ENCODE measurements around the gene SARS2. TPM values are rescaled to one million over a fixed set of nuclear protein-coding genes. Genes with fewer than 3 reads are reported as not detected.

SARS2 gene
- total RNA-seq (10 to 100 TPM; 20.2 to 41.4 (median 35.1) TPM), polyA plus RNA-seq (100 to 1,000 TPM in 2 of 3 donors, 1 to 10 TPM in 1; 9.1 to 116 (median 108) TPM)
- long read RNA-seq, donor 1, partial matches to known transcripts: 0 of 1 reads
- long read RNA-seq, donor 1, other reads (novel, unspliced or antisense): 0 of 1 reads
- long read RNA-seq, donor 2, partial matches to known transcripts: 0 of 2 reads
- long read RNA-seq, donor 2, other reads (novel, unspliced or antisense): 0 of 2 reads
- long read RNA-seq, donor 3, partial matches to known transcripts: 0 of 1 reads
- long read RNA-seq, donor 3, other reads (novel, unspliced or antisense): 0 of 1 reads
- long read RNA-seq, donor 4, transcript SARS2-201 (16 exons, 2,057 nt): major isoform, 30 of 35 reads
- long read RNA-seq, donor 4, partial matches to known transcripts: 0 of 35 reads
- long read RNA-seq, donor 4, other reads (novel, unspliced or antisense): 4 of 35 reads
- long read RNA-seq, donor 5, transcript SARS2-201 (16 exons, 2,057 nt): major isoform, 71 of 86 reads
- long read RNA-seq, donor 5, partial matches to known transcripts: 1 of 86 reads
- long read RNA-seq, donor 5, other reads (novel, unspliced or antisense): 12 of 86 reads
- long read RNA-seq, donor 6, transcript SARS2-201 (16 exons, 2,057 nt): major isoform, 16 of 22 reads
- long read RNA-seq, donor 6, partial matches to known transcripts: 3 of 22 reads
- long read RNA-seq, donor 6, other reads (novel, unspliced or antisense): 3 of 22 reads
- long read RNA-seq, donor 7: 0 reads
- long read RNA-seq, donor 8, partial matches to known transcripts: 0 of 4 reads
- long read RNA-seq, donor 8, other reads (novel, unspliced or antisense): 0 of 4 reads
- long read RNA-seq, donor 9, partial matches to known transcripts: 0 of 2 reads
- long read RNA-seq, donor 9, other reads (novel, unspliced or antisense): 0 of 2 reads
- long read RNA-seq, donor 10, partial matches to known transcripts: 0 of 4 reads
- long read RNA-seq, donor 10, other reads (novel, unspliced or antisense): 0 of 4 reads

- no peaks in the 10 kb centered on the region for H3K27me3 ChIP-seq
- H3K9me3 ChIP-seq (replicated peaks in 1 of 3): no peaks in the 10 kb centered on the region
- H3K27ac ChIP-seq: peak within 1 kb of the TSS in 4 of 5 donors; percentile 74 to 91 (median 80)
- peak; percentile 90 to 97 (median 94) for DNase-seq
- TF ChIP-seq, protein P1, sequence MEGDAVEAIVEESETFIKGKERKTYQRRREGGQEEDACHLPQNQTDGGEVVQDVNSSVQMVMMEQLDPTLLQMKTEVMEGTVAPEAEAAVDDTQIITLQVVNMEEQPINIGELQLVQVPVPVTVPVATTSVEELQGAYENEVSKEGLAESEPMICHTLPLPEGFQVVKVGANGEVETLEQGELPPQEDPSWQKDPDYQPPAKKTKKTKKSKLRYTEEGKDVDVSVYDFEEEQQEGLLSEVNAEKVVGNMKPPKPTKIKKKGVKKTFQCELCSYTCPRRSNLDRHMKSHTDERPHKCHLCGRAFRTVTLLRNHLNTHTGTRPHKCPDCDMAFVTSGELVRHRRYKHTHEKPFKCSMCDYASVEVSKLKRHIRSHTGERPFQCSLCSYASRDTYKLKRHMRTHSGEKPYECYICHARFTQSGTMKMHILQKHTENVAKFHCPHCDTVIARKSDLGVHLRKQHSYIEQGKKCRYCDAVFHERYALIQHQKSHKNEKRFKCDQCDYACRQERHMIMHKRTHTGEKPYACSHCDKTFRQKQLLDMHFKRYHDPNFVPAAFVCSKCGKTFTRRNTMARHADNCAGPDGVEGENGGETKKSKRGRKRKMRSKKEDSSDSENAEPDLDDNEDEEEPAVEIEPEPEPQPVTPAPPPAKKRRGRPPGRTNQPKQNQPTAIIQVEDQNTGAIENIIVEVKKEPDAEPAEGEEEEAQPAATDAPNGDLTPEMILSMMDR (IDR thresholded peaks at IDR 0.05): peak; percentile 96 to 99 (median 98)
- peak; percentile 12 to 58 for TF ChIP-seq POLR2A (IDR thresholded peaks at IDR 0.05)
- intact Hi-C loops (cut with DNase I): loop anchor here in 1 of 2 donors (10.0 kb wide), 1 partner anchor 185 kb away; the partner anchor contains the start of gene CAPN12
- H3K36me3 ChIP-seq (replicated peaks in 1 of 2): peaks cover 0 to 22% of the 10 kb centered on the region in 2 donors
- 2 to 8% (median 3%) methylated on average over 16 to 49 of the region's 49 CpGs for WGBS, 4 donors
- H3K4me3 ChIP-seq: peak within 1 kb of the TSS; percentile 31 to 77 (median 56)
- peaks cover 8 to 27% of the 10 kb centered on the region in 2 donors for H3K4me1 ChIP-seq (replicated peaks in 1 of 2)
Measured at GRCh38 chr19:38929929-38930775, at the start of gene SARS2. Gene SARS2, minus strand, starts transcription at chr19:38930763. Its CDS starts 27 bp downstream, at chr19:38930736.

DNA sequence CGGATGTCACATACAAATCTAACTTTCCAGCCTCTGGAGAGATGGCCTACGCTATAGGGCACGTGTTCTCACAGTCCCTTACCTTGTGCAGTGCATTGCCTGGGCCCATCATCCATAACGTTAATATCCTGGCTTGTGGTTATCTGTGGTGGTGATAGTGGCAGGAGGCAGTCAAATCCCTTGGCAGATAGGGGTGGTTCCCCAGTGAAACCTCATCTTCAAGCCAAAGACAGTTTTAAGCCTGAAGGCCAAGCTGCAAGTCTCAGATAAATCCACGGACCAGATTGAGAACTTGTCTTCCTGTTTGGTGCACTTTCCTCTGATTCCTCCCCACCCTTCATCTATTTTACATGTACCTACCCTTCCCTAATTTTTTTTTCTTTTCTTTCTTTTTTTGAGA is 49.2 kb upstream of the SARS2 start:
- TF ChIP-seq, protein P1 (IDR thresholded peaks at IDR 0.05): no peak
- no peak for TF ChIP-seq POLR2A (IDR thresholded peaks at IDR 0.05)
- DNase-seq: no peak
- no peaks in the 10 kb centered on the region for H3K9me3 ChIP-seq (replicated peaks in 1 of 3)
- peaks cover 0 to 14% of the 10 kb centered on the region in 2 donors for H3K4me1 ChIP-seq (replicated peaks in 1 of 2)
- intact Hi-C loops (cut with DNase I): no loop called here
- no peak overlapping the region for H3K4me3 ChIP-seq
- WGBS, 4 donors: 65 to 85% (median 78%) methylated on average over 4 to 5 of the region's 5 CpGs
- peaks cover 4% of the 10 kb centered on the region for H3K27me3 ChIP-seq
- no peaks in the 10 kb centered on the region for H3K36me3 ChIP-seq (replicated peaks in 1 of 2)
- H3K27ac ChIP-seq: no peak overlapping the region

GRCh38 chr19:38978326-38978689 is 47.7 kb upstream of the SARS2 start:
- Histone ChIP-seq H3K27me3 (peaks cover 4% of the 10 kb centered on the region), H3K4me1 (replicated peaks in 1 of 2) (peaks cover 0 to 21% of the 10 kb centered on the region in 2 donors), H3K9me3 (replicated peaks in 1 of 3) (no peaks in the 10 kb centered on the region), H3K36me3 (replicated peaks in 1 of 2) (no peaks in the 10 kb centered on the region), H3K27ac (no peak overlapping the region), H3K4me3 (no peak overlapping the region)
- 36 to 77% (median 74%) methylated on average over 2 to 3 of the region's 3 CpGs for WGBS, 4 donors
- DNase-seq: no peak
- intact Hi-C loops (cut with DNase I): no loop called here
- TF ChIP-seq, protein P1 (IDR thresholded peaks at IDR 0.05): no peak
- no peak for TF ChIP-seq POLR2A (IDR thresholded peaks at IDR 0.05)

All from adrenal gland (tissue), 19 donors.